Fibroblast of mammary gland (primary cell): ENCODE measurements around the gene ARHGAP15.
A peak's percentile ranks its signal among the peaks of the same experiment; 100 is the strongest.

Experiments
- DNase-seq: peaks from one replicate; pipeline ENCODE4 v3.0.0-alpha.2; 2010; ENCODE audit warnings: low read depth
- H3K4me3 ChIP-seq: 2 replicates; pipeline ENCODE4 v1.5.1; 2011; ENCODE audit warnings: low read depth, mild to moderate bottlenecking, low read length, moderate library complexity; ENCODE audit not compliant: control insufficient read depth
- TF ChIP-seq, protein P1 (sequence below): conservative IDR thresholded peaks from 2 replicates; pipeline ENCODE4 v1.5.1; 2011; ENCODE audit warnings: low read depth, low read length, inconsistent platforms; ENCODE audit not compliant: control insufficient read depth, insufficient read depth

Gene ARHGAP15

DNA sequence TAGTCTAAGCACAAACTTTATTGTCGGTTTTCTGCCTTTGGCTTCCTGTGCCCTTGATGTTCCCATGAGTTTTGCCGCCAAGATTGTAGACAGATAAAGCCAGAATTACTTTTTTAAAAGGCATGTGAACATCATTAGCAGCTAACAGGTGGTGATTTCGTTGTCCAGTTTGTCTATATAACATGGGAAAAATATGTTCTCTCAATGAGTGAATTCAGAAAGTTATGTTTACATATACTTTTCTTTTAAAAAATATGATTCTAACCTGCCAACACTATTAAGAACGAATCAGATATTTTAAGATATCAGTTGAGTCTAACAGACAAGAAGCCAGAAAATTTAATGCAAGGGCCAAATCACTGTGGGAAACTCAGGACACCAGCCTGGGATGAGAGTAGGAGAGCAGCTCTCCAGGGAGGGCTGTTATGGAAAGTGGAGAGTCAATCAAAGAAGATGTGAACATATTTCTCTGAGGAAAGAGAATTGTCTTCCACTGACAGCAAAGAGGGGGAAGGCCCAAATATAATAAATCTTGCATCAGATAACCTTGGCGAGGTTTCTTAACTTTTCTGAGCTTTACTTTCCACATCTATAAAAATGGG is 311.3 kb downstream of the ARHGAP15 start:
- H3K4me3 ChIP-seq, result no peak overlapping the region
- TF ChIP-seq, protein P1, sequence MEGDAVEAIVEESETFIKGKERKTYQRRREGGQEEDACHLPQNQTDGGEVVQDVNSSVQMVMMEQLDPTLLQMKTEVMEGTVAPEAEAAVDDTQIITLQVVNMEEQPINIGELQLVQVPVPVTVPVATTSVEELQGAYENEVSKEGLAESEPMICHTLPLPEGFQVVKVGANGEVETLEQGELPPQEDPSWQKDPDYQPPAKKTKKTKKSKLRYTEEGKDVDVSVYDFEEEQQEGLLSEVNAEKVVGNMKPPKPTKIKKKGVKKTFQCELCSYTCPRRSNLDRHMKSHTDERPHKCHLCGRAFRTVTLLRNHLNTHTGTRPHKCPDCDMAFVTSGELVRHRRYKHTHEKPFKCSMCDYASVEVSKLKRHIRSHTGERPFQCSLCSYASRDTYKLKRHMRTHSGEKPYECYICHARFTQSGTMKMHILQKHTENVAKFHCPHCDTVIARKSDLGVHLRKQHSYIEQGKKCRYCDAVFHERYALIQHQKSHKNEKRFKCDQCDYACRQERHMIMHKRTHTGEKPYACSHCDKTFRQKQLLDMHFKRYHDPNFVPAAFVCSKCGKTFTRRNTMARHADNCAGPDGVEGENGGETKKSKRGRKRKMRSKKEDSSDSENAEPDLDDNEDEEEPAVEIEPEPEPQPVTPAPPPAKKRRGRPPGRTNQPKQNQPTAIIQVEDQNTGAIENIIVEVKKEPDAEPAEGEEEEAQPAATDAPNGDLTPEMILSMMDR, result no peak
- no peak for DNase-seq

DNA sequence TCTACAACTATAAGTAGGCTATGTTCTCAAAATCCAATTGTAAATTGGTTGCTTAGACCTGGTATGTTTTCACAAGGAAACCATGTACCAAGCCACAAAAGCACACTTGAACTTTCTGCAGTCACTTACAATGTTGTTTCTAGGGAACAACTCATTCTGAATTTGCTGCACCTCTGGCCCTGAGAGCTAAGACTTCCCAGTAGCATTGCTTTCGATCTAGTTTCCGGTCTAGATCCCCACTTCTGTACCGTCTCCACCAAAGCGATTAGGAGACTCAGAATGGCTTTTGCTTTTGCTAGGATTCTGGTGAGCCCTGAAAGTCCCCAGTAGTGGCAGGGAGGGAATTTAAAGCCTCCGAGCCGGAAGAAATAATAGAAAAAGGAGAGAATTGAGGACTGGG is 313.0 kb downstream of the ARHGAP15 start:
- DNase-seq, result no peak
- TF ChIP-seq, protein P1, result no peak
- no peak overlapping the region for H3K4me3 ChIP-seq

DNA sequence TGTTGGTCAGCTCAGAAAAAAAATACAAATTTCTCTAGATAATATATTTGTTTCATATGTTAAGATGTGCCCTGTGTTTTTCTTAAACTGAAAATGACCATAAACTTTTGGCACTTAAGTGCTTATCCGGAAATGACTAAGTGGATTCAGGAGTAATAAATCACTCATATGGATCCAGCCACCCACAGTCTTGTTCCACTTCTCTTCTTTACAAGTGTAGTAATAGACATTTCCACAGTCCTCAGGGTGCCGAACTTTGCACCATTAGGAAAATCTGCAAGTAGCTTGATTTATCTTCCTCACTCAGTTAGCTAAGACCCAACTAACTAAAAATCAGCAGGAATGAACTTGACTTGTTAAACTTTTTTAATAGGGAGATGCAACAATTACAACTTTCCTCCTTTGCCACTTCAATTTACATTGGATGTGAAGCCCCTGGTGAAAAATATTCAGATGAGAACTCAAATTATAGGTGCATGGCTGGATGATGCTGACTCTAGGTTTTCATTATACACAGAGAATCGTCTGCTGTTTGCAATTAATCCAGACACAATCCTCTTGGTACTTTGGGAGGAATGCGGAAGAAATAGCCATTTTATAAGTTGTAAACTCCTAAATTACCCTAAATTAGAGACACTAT is 322.5 kb downstream of the ARHGAP15 start:
- peak; percentile 68 for DNase-seq
- TF ChIP-seq, protein P1, result no peak

DNA sequence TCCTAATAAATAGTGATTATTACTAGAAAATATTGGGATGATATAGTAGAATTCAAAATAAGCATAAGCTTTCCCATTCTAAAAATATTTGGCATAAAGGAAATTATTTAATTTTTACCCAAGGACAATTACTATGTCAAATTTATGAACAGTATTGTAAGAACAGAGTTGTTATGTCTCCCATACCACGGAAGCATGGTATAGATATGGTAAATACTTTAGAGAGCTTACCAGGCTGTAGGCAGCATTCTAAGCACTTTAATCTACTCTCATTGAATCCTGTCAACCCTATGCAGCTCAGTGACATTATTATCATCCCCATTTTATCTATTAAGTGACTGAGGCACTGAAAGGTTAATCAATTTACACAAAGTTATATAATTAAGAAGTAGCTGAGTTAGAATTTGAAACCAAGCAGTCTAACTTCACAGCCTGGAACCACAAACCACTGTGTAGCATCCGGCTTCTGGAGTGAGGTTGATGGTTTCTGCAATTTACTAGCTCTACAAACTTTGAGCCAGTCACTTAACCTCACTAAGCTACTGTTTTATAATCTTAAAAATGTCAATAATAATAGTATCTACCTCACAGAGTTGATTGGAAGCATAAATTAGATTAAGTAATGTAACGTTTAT is 323.7 kb downstream of the ARHGAP15 start:
- DNase-seq, result no peak
- TF ChIP-seq, protein P1, result no peak
- H3K4me3 ChIP-seq, result no peak overlapping the region

More for the DNA sequence above, 322.5 kb downstream of the ARHGAP15 start:
- no peak overlapping the region for H3K4me3 ChIP-seq

DNA sequence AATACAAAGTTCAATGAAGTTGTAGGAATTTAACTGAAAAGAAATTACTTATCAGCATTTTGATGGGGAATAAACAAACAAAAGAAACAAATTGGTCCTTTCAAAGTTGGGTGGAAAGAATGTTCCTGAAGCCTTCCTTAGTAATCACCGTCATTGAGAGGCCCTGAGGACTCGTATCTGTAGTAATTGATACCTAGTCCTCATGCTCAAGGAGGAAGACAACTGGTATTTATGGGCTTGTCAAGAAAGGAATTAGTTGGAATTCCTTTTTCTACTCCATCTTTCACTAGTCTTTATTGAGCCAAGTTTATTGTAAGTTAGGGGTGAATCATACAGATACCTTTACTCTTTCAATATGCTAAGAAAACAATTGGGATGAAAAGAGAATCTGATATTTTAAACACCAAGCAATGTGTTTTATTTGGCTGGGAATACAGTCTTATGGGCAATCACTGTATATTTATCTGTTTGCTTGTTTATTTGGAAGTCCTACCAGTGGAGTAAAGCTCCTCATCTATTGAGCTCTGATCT is 324.8 kb downstream of the ARHGAP15 start:
- TF ChIP-seq, protein P1, result no peak
- no peak for DNase-seq

DNA sequence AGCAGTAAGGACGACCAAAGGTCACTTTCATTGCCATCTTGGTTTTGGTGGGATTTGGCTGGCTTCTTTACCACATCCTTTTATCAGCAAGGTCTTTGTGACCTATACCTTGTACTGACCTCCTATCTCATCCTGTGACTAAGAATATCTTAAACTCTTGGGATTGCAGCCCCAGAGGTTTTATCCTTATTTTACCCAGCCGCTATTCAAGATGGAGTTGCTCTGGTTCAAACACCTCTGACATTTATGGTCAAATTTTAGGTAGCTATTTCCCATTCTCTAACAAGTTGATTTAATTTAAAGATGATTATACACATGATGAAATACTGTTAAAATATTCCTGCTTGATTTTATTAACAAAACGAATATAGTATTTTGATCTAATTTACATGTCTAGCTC is 326.1 kb downstream of the ARHGAP15 start:
- H3K4me3 ChIP-seq, result no peak overlapping the region

More for the DNA sequence above, 324.8 kb downstream of the ARHGAP15 start:
- no peak overlapping the region for H3K4me3 ChIP-seq

More for the DNA sequence above, 326.1 kb downstream of the ARHGAP15 start:
- no peak for DNase-seq
- TF ChIP-seq, protein P1, result no peak
